Stomach (tissue), 9 donors: ENCODE data around the gene MZB1. TPM values are rescaled to one million over a fixed set of nuclear protein-coding genes. Genes with fewer than 3 reads are reported as not detected.
"Not testable (repeated sequence)": the region's sequence is repeated elsewhere in the genome, so short reads cannot be mapped to it uniquely, and the experiment has no call there.

ENCODE experiments used
- DNase-seq, 2 donors: peaks; one replicate each; pipeline versions ENCODE4 v3.0.0 to v3.0.0-alpha.2; 2013 to 2019
- H3K27ac ChIP-seq, 5 donors: fragments of 200-600 bp in 4 of 5; sonication (generic) in 4 of 5; one replicate each; pipeline ENCODE4 v1.5.1; 2013 to 2019; ENCODE audit warnings: mild to moderate bottlenecking in 1 of 5, moderate library complexity in 1 of 5
- H3K27me3 ChIP-seq, 3 donors: fragments of 200-600 bp; sonication (generic); one replicate each; pipeline ENCODE4 v1.5.1; 2017 to 2019; ENCODE audit warnings: mixed run types in 1 of 3
- H3K36me3 ChIP-seq, 4 donors: fragments of 200-600 bp; sonication (generic); 1 replicate in 3 of 4; 2 replicates in 1 of 4; pipeline ENCODE4 v1.5.1; 2016 to 2019
- H3K4me1 ChIP-seq, 4 donors: fragments of 200-600 bp; sonication (generic); one replicate each; pipeline ENCODE4 v1.5.1; 2016 to 2019
- H3K4me3 ChIP-seq, 4 donors: fragments of 200-600 bp; sonication (generic) in 3 of 4; one replicate each; pipeline ENCODE4 v1.5.1; 2016 to 2019; ENCODE audit warnings: mild to moderate bottlenecking in 1 of 4
- H3K9me3 ChIP-seq, 4 donors: fragments of 200-600 bp; sonication (generic); one replicate each; pipeline ENCODE4 v1.5.1; 2016 to 2019
- EP300 ChIP-seq: sonication (generic); formaldehyde crosslinking; IDR thresholded peaks from one replicate; pipeline ENCODE4 v1.6.1; 2017; ENCODE audit warnings: antibody characterized with exemption
- POLR2A ChIP-seq, 4 donors: fragments of 450-650 bp; IDR thresholded peaks; one replicate each; pipeline ENCODE4 v1.6.1; 2016; ENCODE audit warnings: antibody characterized with exemption in 4 of 4, control low read depth in 2 of 4, mild to moderate bottlenecking in 1 of 4, moderate library complexity in 1 of 4
- POLR2AphosphoS5 ChIP-seq, 3 donors: sonication (generic); formaldehyde crosslinking; IDR thresholded peaks; one replicate each; pipeline ENCODE4 v1.6.1; 2016; ENCODE audit warnings: antibody characterized with exemption in 3 of 3
- WGBS, 5 donors: extraction: QIAGEN DNeasy Blood & Tissue Kit in 3 of 5; methylation state at CpG; one replicate each; pipeline versions ENCODE4 v1.1.5 to v1.1.7; 2013 to 2018; 5-methylcytosine and 5-hydroxymethylcytosine counted together
- intact Hi-C: fragments of 100-400 bp; cut with DNase I; formaldehyde crosslinking; loops from one replicate; pipeline ENCODE4 v1.15.1; 2023; ENCODE audit warnings: low total_unique reads
- polyA plus RNA-seq, 3 donors: library from polyadenylated mRNA; stranded (reverse); fragments of 200-250 nt; gene quantifications; one replicate each; pipeline ENCODE4 v1.2.3, GENCODE V29; 2013
- total RNA-seq, 5 donors: library from RNA; depleted of rRNA; stranded (reverse); fragments of >200 nt; gene quantifications; one replicate each; pipeline versions ENCODE4 v1.1.0 to v1.2.3, GENCODE V29; 2014 to 2016
- TF ChIP-seq, protein P1 (sequence below), 7 experiments: fragments of 450-650 bp in 4 of 7; fragments of 200-600 bp in 3 of 7; sonication (generic) in 3 of 7; IDR thresholded peaks; one replicate each; pipeline ENCODE4 v1.5.1; 2016 to 2019; ENCODE audit warnings: antibody characterized with exemption in 7 of 7, control low read depth in 2 of 7, mild to moderate bottlenecking in 1 of 7
- donor health status: healthy with polysubstance abuse.
- donor health status: Bipolar disorder and iron deficiency.
- donor health status: healthy.

MZB1 gene
- total and polyA plus RNA-seq, 8 donors: 1.1 to 15.8 (median 7.6) TPM; not detected in 1

DNA sequence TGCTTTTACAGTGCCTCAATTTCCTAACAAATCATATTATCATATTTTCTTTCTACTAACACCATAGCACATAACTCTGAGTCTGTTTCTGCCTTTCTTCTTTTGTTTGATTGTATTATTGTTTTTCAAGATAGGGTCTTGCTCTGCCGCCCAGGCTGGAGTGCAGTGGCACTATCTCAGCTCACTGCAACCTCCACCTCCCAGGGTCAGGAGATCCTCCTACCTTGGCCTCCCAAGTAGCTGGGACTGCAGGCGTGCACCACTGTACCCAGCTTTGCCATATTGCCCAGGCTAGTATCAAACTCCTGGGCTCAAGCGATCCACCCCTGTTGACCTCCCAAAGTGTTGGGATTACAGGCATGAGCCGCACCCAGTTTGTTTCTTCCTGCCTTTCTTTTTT is 29.3 kb downstream of the MZB1 start:
- no peak for TF ChIP-seq POLR2A (IDR thresholded peaks at IDR 0.05)
- TF ChIP-seq, protein P1, sequence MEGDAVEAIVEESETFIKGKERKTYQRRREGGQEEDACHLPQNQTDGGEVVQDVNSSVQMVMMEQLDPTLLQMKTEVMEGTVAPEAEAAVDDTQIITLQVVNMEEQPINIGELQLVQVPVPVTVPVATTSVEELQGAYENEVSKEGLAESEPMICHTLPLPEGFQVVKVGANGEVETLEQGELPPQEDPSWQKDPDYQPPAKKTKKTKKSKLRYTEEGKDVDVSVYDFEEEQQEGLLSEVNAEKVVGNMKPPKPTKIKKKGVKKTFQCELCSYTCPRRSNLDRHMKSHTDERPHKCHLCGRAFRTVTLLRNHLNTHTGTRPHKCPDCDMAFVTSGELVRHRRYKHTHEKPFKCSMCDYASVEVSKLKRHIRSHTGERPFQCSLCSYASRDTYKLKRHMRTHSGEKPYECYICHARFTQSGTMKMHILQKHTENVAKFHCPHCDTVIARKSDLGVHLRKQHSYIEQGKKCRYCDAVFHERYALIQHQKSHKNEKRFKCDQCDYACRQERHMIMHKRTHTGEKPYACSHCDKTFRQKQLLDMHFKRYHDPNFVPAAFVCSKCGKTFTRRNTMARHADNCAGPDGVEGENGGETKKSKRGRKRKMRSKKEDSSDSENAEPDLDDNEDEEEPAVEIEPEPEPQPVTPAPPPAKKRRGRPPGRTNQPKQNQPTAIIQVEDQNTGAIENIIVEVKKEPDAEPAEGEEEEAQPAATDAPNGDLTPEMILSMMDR (IDR thresholded peaks at IDR 0.05): no peak
- TF ChIP-seq POLR2AphosphoS5 (IDR thresholded peaks at IDR 0.05): no peak
- TF ChIP-seq EP300: no peak
- no peaks in the 10 kb centered on the region for H3K27me3 ChIP-seq
- WGBS, 5 donors: 90 to 97% (median 95%) methylated on average over 4 of the region's 4 CpGs
- no peak overlapping the region for H3K27ac ChIP-seq
- intact Hi-C loops: no loop called here
- H3K36me3 ChIP-seq: peaks cover 17 to 30% (median 25%) of the 10 kb centered on the region in 4 donors
- H3K4me3 ChIP-seq: no peak overlapping the region
- no peaks in the 10 kb centered on the region for H3K9me3 ChIP-seq
- DNase-seq: no peak
- H3K4me1 ChIP-seq: peaks cover 0 to 38% (median 18%) of the 10 kb centered on the region in 4 donors

DNA sequence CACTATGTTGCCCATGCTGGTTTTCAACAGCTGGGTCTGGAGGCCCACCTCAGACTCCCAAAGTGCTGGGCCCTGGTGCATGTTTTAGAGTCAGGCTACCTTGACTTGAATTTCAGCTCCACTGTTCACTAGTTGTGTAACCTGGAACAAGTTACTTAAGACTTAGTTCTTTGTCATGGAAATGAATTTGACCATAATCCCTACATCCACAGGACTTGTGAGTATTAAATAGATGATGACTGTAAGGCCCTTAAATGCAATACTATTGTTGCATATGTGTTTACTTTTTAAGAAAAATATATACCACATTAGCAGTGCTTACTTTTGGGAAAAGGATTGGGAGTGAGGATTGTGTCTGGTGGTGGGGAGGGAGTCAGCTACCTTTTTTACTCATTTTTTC is 31.6 kb downstream of the MZB1 start:
- intact Hi-C loops: no loop called here
- TF ChIP-seq POLR2A (IDR thresholded peaks at IDR 0.05) (no peak), EP300 (no peak), POLR2AphosphoS5 (IDR thresholded peaks at IDR 0.05) (no peak)
- TF ChIP-seq, protein P1 (IDR thresholded peaks at IDR 0.05): no peak
- Histone ChIP-seq H3K4me3 (no peak overlapping the region), H3K4me1 (peaks cover 0 to 42% (median 19%) of the 10 kb centered on the region in 4 donors), H3K36me3 (peaks cover 0 to 15% (median 12%) of the 10 kb centered on the region in 4 donors), H3K27ac (no peak overlapping the region), H3K27me3 (no peaks in the 10 kb centered on the region), H3K9me3 (no peaks in the 10 kb centered on the region)
- DNase-seq: no peak

DNA sequence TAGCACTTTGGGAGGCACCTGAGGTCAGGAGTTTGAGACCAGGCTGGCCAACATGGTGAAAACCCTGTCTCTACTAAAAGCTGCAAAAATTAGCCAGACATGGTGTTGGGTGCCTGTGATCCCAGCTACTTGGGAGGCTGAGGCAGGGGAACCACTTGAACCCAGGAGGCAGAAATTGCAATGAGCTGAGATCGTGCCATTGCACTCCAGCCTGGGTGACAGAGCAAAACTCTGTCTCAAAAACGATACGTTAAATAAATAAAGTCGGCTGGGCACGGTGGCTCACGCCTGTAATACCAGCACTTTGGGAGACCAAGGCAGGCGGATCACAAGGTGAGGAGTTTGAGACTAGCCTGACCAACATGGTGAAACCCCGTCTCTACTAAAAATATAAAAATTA is 33.8 kb downstream of the MZB1 start:
- H3K36me3 ChIP-seq: peaks cover 0 to 13% (median 12%) of the 10 kb centered on the region in 4 donors
- H3K4me3 ChIP-seq, intact Hi-C loops, H3K27me3 ChIP-seq, H3K9me3 ChIP-seq, DNase-seq, H3K27ac ChIP-seq: not testable (repeated sequence)
- H3K4me1 ChIP-seq: peaks cover 0 to 50% (median 27%) of the 10 kb centered on the region in 4 donors
- WGBS, 5 donors: 93 to 98% (median 96%) methylated on average over 8 of the region's 8 CpGs

DNA sequence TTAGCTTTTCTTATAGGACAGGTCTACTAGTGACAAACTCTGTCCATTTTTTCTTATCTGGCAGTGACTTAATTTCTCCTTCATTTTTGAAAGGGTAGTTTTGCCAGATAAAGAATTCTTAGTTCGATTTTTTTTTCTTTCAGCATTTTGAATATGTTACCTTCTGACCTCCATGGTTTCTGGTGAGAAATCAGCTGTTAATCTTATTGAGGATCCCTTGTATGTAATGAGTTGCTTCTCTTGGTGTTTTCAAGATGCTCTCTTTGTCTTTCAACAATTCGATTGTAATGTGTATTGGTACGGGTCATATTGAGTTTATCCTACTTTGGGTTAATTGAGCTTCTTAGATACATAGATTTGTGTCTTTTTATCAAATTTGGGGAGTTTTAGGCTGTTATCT is 35.5 kb downstream of the MZB1 start:
- intact Hi-C loops: no loop called here
- WGBS, 5 donors: 78 to 96% (median 95%) methylated on average over 3 of the region's 3 CpGs

DNA sequence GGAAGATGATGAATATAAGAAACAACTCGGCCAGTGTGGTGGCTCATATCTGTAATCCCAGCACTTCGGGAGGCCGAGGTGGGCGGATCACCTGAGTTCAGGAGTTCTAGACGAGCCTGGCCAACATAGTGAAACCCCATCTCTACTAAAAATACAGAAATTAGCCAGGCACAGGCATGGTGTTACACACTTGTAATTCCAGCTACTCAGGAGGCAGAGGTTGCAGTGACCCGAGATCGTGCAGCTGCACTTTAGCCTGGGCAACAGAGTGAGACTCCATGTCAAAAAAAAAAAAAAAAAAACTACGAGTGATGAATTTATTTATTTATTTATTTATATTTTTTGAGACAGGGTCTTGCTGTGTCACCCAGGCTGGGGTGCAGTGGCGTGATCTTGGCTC is 41.9 kb downstream of the MZB1 start:
- not testable (repeated sequence) for DNase-seq, H3K27ac ChIP-seq, H3K9me3 ChIP-seq, H3K27me3 ChIP-seq, H3K4me3 ChIP-seq
- H3K4me1 ChIP-seq: peaks cover 20 to 89% (median 59%) of the 10 kb centered on the region in 4 donors
- 89 to 91% (median 90%) methylated on average over 9 of the region's 9 CpGs for WGBS, 5 donors
- intact Hi-C loops: loop anchor here (10.0 kb wide), 1 partner anchor 53 kb away; the partner anchor contains the start of gene MATR3
- peaks cover 0 to 30% (median 7%) of the 10 kb centered on the region in 4 donors for H3K36me3 ChIP-seq

More for the DNA sequence above, 35.5 kb downstream of the MZB1 start:
- peaks cover 0 to 61% (median 32%) of the 10 kb centered on the region in 4 donors for H3K4me1 ChIP-seq
- H3K4me3 ChIP-seq: no peak overlapping the region
- peaks cover 0 to 16% (median 14%) of the 10 kb centered on the region in 4 donors for H3K36me3 ChIP-seq
- DNase-seq: no peak
- no peaks in the 10 kb centered on the region for H3K27me3 ChIP-seq
- TF ChIP-seq, protein P1 (IDR thresholded peaks at IDR 0.05): no peak
- no peak for TF ChIP-seq EP300
- no peak for TF ChIP-seq POLR2A (IDR thresholded peaks at IDR 0.05)
- no peak for TF ChIP-seq POLR2AphosphoS5 (IDR thresholded peaks at IDR 0.05)
- H3K9me3 ChIP-seq: no peaks in the 10 kb centered on the region
- no peak overlapping the region for H3K27ac ChIP-seq

DNA sequence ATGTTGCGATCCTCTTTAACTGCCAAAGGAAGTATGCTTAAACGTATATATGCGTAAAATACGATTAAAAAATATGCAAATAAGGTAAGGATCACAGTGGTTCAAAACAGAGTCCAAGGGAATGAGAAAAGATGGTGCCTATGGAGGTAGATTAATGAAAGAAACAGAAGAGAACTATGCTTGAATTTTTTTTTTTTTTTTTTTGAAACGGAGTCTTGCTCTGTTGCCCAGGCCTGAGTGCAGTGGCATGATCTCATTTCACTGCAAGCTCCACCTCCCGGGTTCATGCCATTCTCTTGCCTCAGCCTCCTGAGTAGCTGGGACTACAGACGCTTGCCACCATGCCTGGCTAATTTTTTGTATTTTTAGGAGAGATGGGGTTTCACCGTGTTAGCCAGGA is 44.3 kb downstream of the MZB1 start:
- not testable (repeated sequence) for H3K4me3 ChIP-seq, H3K27ac ChIP-seq, H3K9me3 ChIP-seq, H3K27me3 ChIP-seq, DNase-seq
- Histone ChIP-seq H3K4me1 (peaks cover 31 to 84% (median 67%) of the 10 kb centered on the region in 4 donors), H3K36me3 (peaks cover 0 to 24% (median 7%) of the 10 kb centered on the region in 4 donors)
- 93 to 97% (median 94%) methylated on average over 8 of the region's 8 CpGs for WGBS, 5 donors
- intact Hi-C loops: loop anchor here (10.0 kb wide), 1 partner anchor 51 kb away; the partner anchor contains the start of gene MATR3
